ENCODE results near the gene MAP4K3. TPM values are rescaled to one million over a fixed set of nuclear protein-coding genes. Genes with fewer than 3 reads are reported as not detected.

The MAP4K3 gene
- total and polyA plus RNA-seq, 2 of the 8 experiments (the other 6 are each of a cell fraction or from before 2014, with no cell fraction given) = 11.4 to 63.0 TPM

- Histone ChIP-seq H2BK20ac (ENCODE audit: low read length) (no peak overlapping the region), H2BK5ac (ENCODE audit: low read depth, low read length) (no peak overlapping the region), H3K36me3 (ENCODE audit: control insufficient read depth in 2 of 4, insufficient read depth in 4 of 4, low read length in 3 of 4) (no peaks in the 10 kb centered on the region), H3K9ac (replicated peaks in 1 of 4; ENCODE audit: extremely low read depth in 1 of 4, low read depth in 3 of 4, low read length in 3 of 4) (peak overlapping the region in 3 of 4 experiments; percentile 26 to 41 (median 26); a peak in 4 of 7 replicates), H2BK12ac (ENCODE audit: low read depth, low read length) (peak overlapping the region; percentile 62; the same call in 1 of the 2 replicates), H3K79me2 (ENCODE audit: control insufficient read depth in 1 of 2, insufficient read depth in 2 of 2, low read length in 2 of 2) (peaks cover 20 to 38% of the 10 kb centered on the region in 2 experiments), H4K20me1 (replicated peaks in 1 of 2; ENCODE audit: control insufficient read depth in 1 of 2, insufficient read depth in 2 of 2, low read length in 2 of 2) (peaks cover 6 to 15% of the 10 kb centered on the region in 2 experiments), H2BK120ac (replicated peaks; ENCODE audit: low read depth, low read length) (no peak overlapping the region), H3K23ac (ENCODE audit: insufficient read length) (no peak overlapping the region), H3K27me3 (replicated peaks in 1 of 4; ENCODE audit: control insufficient read depth in 3 of 4, extremely low read depth in 1 of 4, insufficient read depth in 3 of 4, low read length in 3 of 4) (no peaks in the 10 kb centered on the region), H3K4me3 (ENCODE audit: extremely low read depth in 1 of 4, insufficient read depth in 2 of 4, low read depth in 3 of 4, low read length in 4 of 4) (peak overlapping the region; percentile 57 to 76 (median 74)), H3K14ac (ENCODE audit: insufficient read length) (no peak overlapping the region), H4K5ac (ENCODE audit: insufficient read length, low read depth, low read length) (no peak overlapping the region), H4K8ac (ENCODE audit: extremely low read depth, insufficient read depth, low read length) (no peak overlapping the region; the same call in 1 of the 2 replicates), H3K27ac (ENCODE audit: low read depth, low read length) (no peak overlapping the region), H4K91ac (replicated peaks; ENCODE audit: insufficient read length, low read length) (no peak overlapping the region), H3K9me3 (ENCODE audit: insufficient read depth in 2 of 2, low read depth in 1 of 2, low read length in 1 of 2) (0 out of 4 replicates have a peak, but pooled peaks cover 0 to under 1% of the 10 kb centered on the region in 2 experiments), H2AFZ (ENCODE audit: low read length) (peak overlapping the region; percentile 83), H3K18ac (ENCODE audit: extremely low read depth, low read length) (no peak overlapping the region; the same call in 1 of the 2 replicates), H3K23me2 (ENCODE audit: low read depth, low read length) (peaks cover 14% of the 10 kb centered on the region), H3K4me1 (replicated peaks in 1 of 4; ENCODE audit: control insufficient read depth in 3 of 4, insufficient read depth in 4 of 4, low read length in 3 of 4) (peaks cover 2 to 10% (median 5%) of the 10 kb centered on the region in 4 experiments), H3K4me2 (ENCODE audit: insufficient read depth in 1 of 2, low read depth in 2 of 2, low read length in 2 of 2) (peak overlapping the region; percentile 91 to 92), H3K79me1 (ENCODE audit: low read depth, low read length) (peaks cover 4% of the 10 kb centered on the region; the same call in 1 of the 2 replicates), H3K56ac (replicated peaks; ENCODE audit: insufficient read length, low read depth, low read length) (no peak overlapping the region), H3K4ac (replicated peaks; ENCODE audit: insufficient read length, low read depth, low read length) (peak overlapping the region; percentile 5), H2AK5ac (ENCODE audit: low read depth, low read length) (no peak overlapping the region), H2BK15ac (ENCODE audit: low read length) (no peak overlapping the region)
- peak; percentile 50; the same call in 1 of the 2 replicates for TF ChIP-seq BACH1 (IDR thresholded peaks at IDR 0.05; ENCODE audit: low read length)
- 0 out of 2 replicates have a peak, but pooled peaks have one; percentile 18 for TF ChIP-seq KDM5A (IDR thresholded peaks at IDR 0.05; ENCODE audit: low read length)
- TF ChIP-seq TBP (IDR thresholded peaks at IDR 0.05; ENCODE audit: low read depth, low read length) = no peak
- TF ChIP-seq CBX8 (IDR thresholded peaks at IDR 0.05; ENCODE audit: borderline replicate concordance, low read depth, low read length) = no peak
- TF ChIP-seq HDAC2 (IDR thresholded peaks at IDR 0.05; ENCODE audit: borderline replicate concordance in 1 of 2, low read depth in 2 of 2, low read length in 2 of 2) = 0 out of 4 replicates have a peak, but pooled peaks of 1 of the 2 experiments have one; percentile 22
- peak; percentile 11 for TF ChIP-seq KDM4A (IDR thresholded peaks at IDR 0.05; ENCODE audit: low read depth, low read length, severe bottlenecking)
- FAIRE-seq = no peak
- ChIA-PET POLR2A (ENCODE audit: partially characterized antibody) (interaction anchor here (0.6 to 1.7 kb wide), 5 partner anchors 9 to 58 kb away, joined by 3 to 5 read pairs (median 3); no protein-coding TSS in a partner anchor), CTCF (ENCODE audit: partially characterized antibody) (interaction anchor here (0.6 to 1.0 kb wide), 3 partner anchors 24 to 110 kb away, joined by 3 to 4 read pairs (median 3); no protein-coding TSS in a partner anchor)
- DNase-seq (ENCODE audit: low read depth in 1 of 2, low spot score in 2 of 2) = no peak
- WGBS, 2 experiments (ENCODE audit: extremely low coverage in 1 of 2, insufficient coverage in 1 of 2, insufficient read length in 1 of 2, insufficient replicate concordance in 2 of 2, low coverage in 1 of 2, low lambda C conversion rate in 2 of 2, missing lambda C conversion rate in 1 of 2) = 21% methylated on average over 28 of the region's 28 CpGs; no CpG with 5 or more reads in 1 of the 2 experiments
Observed at GRCh38 chr2:39437522-39438296, 624 bp upstream of the MAP4K3 start.
